HCT116 (cell line): ENCODE measurements around the gene SPRR5. TPM values are rescaled to one million over a fixed set of nuclear protein-coding genes. Genes with fewer than 3 reads are reported as not detected.

Experiments
- ATAC-seq: fragments of 200-7000 bp; cut with Tn5 transposase; 2 replicates; pipeline ENCODE4 v1.9.1; 2020; ENCODE audit warnings: mild to moderate bottlenecking, moderate library complexity
- BruUV-seq: library from RNA; stranded (reverse); fragments of 400-500 nt; replicated peaks from 2 replicates; lab custom pipeline; 2021; lab: Mats Ljungman, UMichigan
- CTCF ChIA-PET: fragments of 300-600 bp; sonication (Branson Sonifier 250); formaldehyde crosslinking; loops from one replicate; lab custom pipeline; 2021; ENCODE audit warnings: antibody characterized with exemption; lab: Charles Lee
- POLR2A ChIA-PET: fragments of 300-600, 350-600 bp; sonication (Branson Sonifier 250); formaldehyde crosslinking; loops from one replicate; lab custom pipeline; 2021; ENCODE audit warnings: antibody characterized with exemption; lab: Charles Lee
- RAD21 ChIA-PET, 2 experiments: fragments of 300-600 bp; sonication (Branson Sonifier 250); formaldehyde crosslinking; loops; one replicate each; lab custom pipeline; 2023; ENCODE audit warnings: low total read pairs in 2 of 2; ENCODE audit not compliant: uncharacterized antibody in 2 of 2, unreplicated experiment in 2 of 2, low non-redundant PET in 1 of 2; lab: Charles Lee
- DNase-seq: peaks from one replicate; pipeline ENCODE4 v3.0.0-alpha.2; 2010; ENCODE audit warnings: low read depth, low spot score
- H2AFZ ChIP-seq: fragments of 200-600 bp; shearing (Covaris generic), sonication (generic); 2 replicates; pipeline ENCODE4 v1.6.1; 2017; ENCODE audit warnings: low read depth, mixed run types, mixed read lengths, antibody characterized with exemption, low read length; ENCODE audit not compliant: poor library complexity, severe bottlenecking
- H3K27ac ChIP-seq: 2 replicates; pipeline ENCODE4 v1.5.1; 2012; ENCODE audit warnings: low read depth, low read length
- H3K27me3 ChIP-seq: fragments of 200-600 bp; sonication (generic); 2 replicates; pipeline ENCODE4 v1.6.1; 2016; ENCODE audit warnings: mixed run types, low read length, mixed read lengths; ENCODE audit not compliant: insufficient read depth
- H3K36me3 ChIP-seq, 2 experiments: fragments of 200-500 bp in 1 of 2; fragments of 200-600 bp in 1 of 2; sonication (Bioruptor generic) in 1 of 2; sonication (generic) in 1 of 2; 2 replicates each; pipeline versions ENCODE4 v1.5.1 to v1.6.1; 2014 to 2016; ENCODE audit warnings: low read length in 2 of 2, inconsistent platforms in 1 of 2, mixed read lengths in 1 of 2, mixed run types in 1 of 2; ENCODE audit not compliant: insufficient read depth in 2 of 2, control insufficient read depth in 1 of 2
- H3K4me1 ChIP-seq, 2 experiments: fragments of 200-600 bp in 1 of 2; sonication (generic) in 1 of 2; 2 replicates each; pipeline versions ENCODE4 v1.5.1 to v1.6.1; 2012 to 2017; ENCODE audit warnings: low read length in 2 of 2, inconsistent platforms in 1 of 2, mild to moderate bottlenecking in 1 of 2, mixed read lengths in 1 of 2, mixed run types in 1 of 2, moderate library complexity in 1 of 2; ENCODE audit not compliant: insufficient read depth in 2 of 2, control insufficient read depth in 1 of 2
- H3K4me2 ChIP-seq: fragments of 200-600 bp; sonication (generic); 2 replicates; pipeline ENCODE4 v1.6.1; 2017; ENCODE audit warnings: mixed run types, low read length, mixed read lengths
- H3K4me3 ChIP-seq, 2 experiments: fragments of 200-600 bp in 1 of 2; sonication (generic) in 1 of 2; replicated peaks in 1 of 2; 2 replicates each; pipeline ENCODE4 v1.5.1; 2011 to 2016; ENCODE audit warnings: low read length in 2 of 2, control low read depth in 1 of 2, low read depth in 1 of 2, mild to moderate bottlenecking in 1 of 2, mixed read lengths in 1 of 2, mixed run types in 1 of 2
- H3K79me2 ChIP-seq: fragments of 200-600 bp; sonication (generic); 2 replicates; pipeline ENCODE4 v1.6.1; 2017; ENCODE audit warnings: mild to moderate bottlenecking, mixed run types, low read length, moderate library complexity, mixed read lengths; ENCODE audit not compliant: insufficient read depth
- H3K9ac ChIP-seq: fragments of 200-600 bp; sonication (generic); 2 replicates; pipeline ENCODE4 v1.6.1; 2016; ENCODE audit warnings: low read length, mixed read lengths
- H3K9me2 ChIP-seq: fragments of 200-600 bp; sonication (generic), shearing (Covaris generic); 2 replicates; pipeline ENCODE4 v1.6.1; 2017; ENCODE audit warnings: mixed run types, mild to moderate bottlenecking, moderate library complexity; ENCODE audit not compliant: insufficient read depth
- H3K9me3 ChIP-seq, 2 experiments: fragments of 200-500 bp in 1 of 2; fragments of 200-600 bp in 1 of 2; sonication (Bioruptor generic) in 1 of 2; sonication (generic) in 1 of 2; 2 replicates each; pipeline ENCODE4 v1.6.1; 2014 to 2017; ENCODE audit warnings: low read length in 2 of 2, mixed read lengths in 2 of 2, inconsistent platforms in 1 of 2, low read depth in 1 of 2, mild to moderate bottlenecking in 1 of 2, mixed run types in 1 of 2, moderate library complexity in 1 of 2; ENCODE audit not compliant: control insufficient read depth in 1 of 2, insufficient read depth in 1 of 2
- H4K20me1 ChIP-seq: fragments of 200-600 bp; sonication (generic), shearing (Covaris generic); 2 replicates; pipeline ENCODE4 v1.6.1; 2017; ENCODE audit warnings: mixed run types, mild to moderate bottlenecking, moderate library complexity; ENCODE audit not compliant: insufficient read depth
- CEBPB ChIP-seq: IDR thresholded peaks from 2 replicates; pipeline ENCODE4 v1.6.1; 2012; ENCODE audit warnings: low read depth
- EGR1 ChIP-seq: IDR thresholded peaks from 2 replicates; pipeline ENCODE4 v1.6.1; 2012; ENCODE audit warnings: low read depth
- ELF1 ChIP-seq: IDR thresholded peaks from 2 replicates; pipeline ENCODE4 v1.6.1; 2012; ENCODE audit warnings: low read depth, borderline replicate concordance
- EZH2 ChIP-seq: fragments of 200-600 bp; sonication (generic); IDR thresholded peaks from 2 replicates; pipeline ENCODE4 v1.6.1; 2017; ENCODE audit warnings: antibody characterized with exemption, mixed run types
- EZH2phosphoT487 ChIP-seq: fragments of 200-600 bp; IDR thresholded peaks from 2 replicates; pipeline ENCODE4 v1.6.1; 2018; ENCODE audit warnings: antibody characterized with exemption, borderline replicate concordance
- FOSL1 ChIP-seq: IDR thresholded peaks from 2 replicates; pipeline ENCODE4 v1.6.1; 2012; ENCODE audit warnings: low read depth
- JUND ChIP-seq: IDR thresholded peaks from 2 replicates; pipeline ENCODE4 v1.6.1; 2012
- POLR2A ChIP-seq: IDR thresholded peaks from 2 replicates; pipeline ENCODE4 v1.7.0; 2011; ENCODE audit warnings: borderline replicate concordance; ENCODE audit not compliant: insufficient read depth, insufficient read length; ENCODE audit errors: extremely low read depth
- POLR2AphosphoS5 ChIP-seq: IDR thresholded peaks from 2 replicates; pipeline ENCODE4 v1.6.1; 2011; ENCODE audit warnings: mild to moderate bottlenecking, low read depth, low read length, moderate library complexity
- RAD21 ChIP-seq: IDR thresholded peaks from 2 replicates; pipeline ENCODE4 v1.6.1; 2012; ENCODE audit warnings: low read depth, mild to moderate bottlenecking
- SP1 ChIP-seq: IDR thresholded peaks from 2 replicates; pipeline ENCODE4 v1.6.1; 2012; ENCODE audit warnings: low read depth
- YY1 ChIP-seq: IDR thresholded peaks from 2 replicates; pipeline ENCODE4 v1.6.1; 2011; ENCODE audit warnings: low read length, low read depth, moderate library complexity, mild to moderate bottlenecking; ENCODE audit not compliant: insufficient replicate concordance; ENCODE audit errors: extremely low read depth
- ZFX ChIP-seq: fragments of 450-650 bp; IDR thresholded peaks from 2 replicates; pipeline ENCODE4 v1.6.1; 2017
- ZNF274 ChIP-seq: fragments of 200-500 bp; sonication (Bioruptor generic); IDR thresholded peaks from 2 replicates; pipeline ENCODE4 v1.6.1; 2014; ENCODE audit warnings: mild to moderate bottlenecking, low read depth, low read length, inconsistent platforms
- intact Hi-C: fragments of 100-400 bp; cut with micrococcal nuclease; formaldehyde crosslinking; loops from 2 replicates; pipeline ENCODE4 v1.10.0; 2022
- total RNA-seq: library from RNA; stranded (reverse); gene quantifications from one replicate; pipeline ENCODE4 v1.2.1, GENCODE V29; 2021; ENCODE audit not compliant: unreplicated experiment
- TF ChIP-seq, protein P1 (sequence below): IDR thresholded peaks from 2 replicates; pipeline ENCODE4 v1.6.1; 2012
- TF ChIP-seq, protein P2 (sequence below): IDR thresholded peaks from 2 replicates; pipeline ENCODE4 v1.6.1; 2012
- TF ChIP-seq, protein P3 (sequence below): IDR thresholded peaks from 2 replicates; pipeline ENCODE4 v1.6.1; 2011; ENCODE audit warnings: mild to moderate bottlenecking, low read length, moderate library complexity; ENCODE audit not compliant: insufficient replicate concordance; ENCODE audit errors: extremely low read depth

Gene SPRR5
- total RNA-seq, 1 experiment from 2014 or later: not detected

DNA sequence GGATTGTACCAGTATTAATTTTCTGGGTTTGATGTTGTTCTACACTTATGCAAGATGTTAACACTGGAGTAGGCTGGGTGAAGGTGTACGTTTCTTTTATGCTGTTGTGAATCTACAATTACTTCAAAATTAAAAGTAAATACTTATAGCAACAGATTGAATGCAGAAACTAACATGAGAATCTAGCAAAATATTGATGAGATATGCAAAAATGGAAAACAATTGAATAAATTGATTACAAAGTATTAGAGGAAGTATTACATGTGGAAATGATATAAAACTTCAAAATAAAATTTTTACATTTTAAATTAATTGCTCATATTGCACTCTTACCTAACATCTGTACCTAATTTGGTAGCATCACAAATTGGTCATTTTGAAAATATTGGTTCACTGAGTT is 48.8 kb downstream of the SPRR5 start:
- ATAC-seq: no peak
- H3K9me2 ChIP-seq: no peaks in the 10 kb centered on the region
- H3K9ac ChIP-seq: no peak overlapping the region
- no peak overlapping the region for H2AFZ ChIP-seq
- POLR2A ChIA-PET: no interaction called here
- H4K20me1 ChIP-seq: no peaks in the 10 kb centered on the region
- H3K79me2 ChIP-seq: no peaks in the 10 kb centered on the region
- H3K4me2 ChIP-seq: no peak overlapping the region
- H3K9me3 ChIP-seq: no peaks in the 10 kb centered on the region
- H3K4me3 ChIP-seq: no peak overlapping the region
- H3K4me1 ChIP-seq: peaks cover 0 to 7% of the 10 kb centered on the region in 2 experiments; a peak in 1 of 4 replicates
- intact Hi-C loops: no loop called here
- TF ChIP-seq RAD21: no peak
- no peak for TF ChIP-seq ZFX
- no peak for TF ChIP-seq YY1
- TF ChIP-seq, protein P1, sequence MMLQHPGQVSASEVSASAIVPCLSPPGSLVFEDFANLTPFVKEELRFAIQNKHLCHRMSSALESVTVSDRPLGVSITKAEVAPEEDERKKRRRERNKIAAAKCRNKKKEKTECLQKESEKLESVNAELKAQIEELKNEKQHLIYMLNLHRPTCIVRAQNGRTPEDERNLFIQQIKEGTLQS: no peak
- no peak for TF ChIP-seq FOSL1
- TF ChIP-seq ELF1: no peak
- no peak for TF ChIP-seq EZH2phosphoT487
- no peak for TF ChIP-seq EGR1
- no peak for TF ChIP-seq SP1
- TF ChIP-seq, protein P2, sequence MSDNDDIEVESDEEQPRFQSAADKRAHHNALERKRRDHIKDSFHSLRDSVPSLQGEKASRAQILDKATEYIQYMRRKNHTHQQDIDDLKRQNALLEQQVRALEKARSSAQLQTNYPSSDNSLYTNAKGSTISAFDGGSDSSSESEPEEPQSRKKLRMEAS: no peak
- no peak for TF ChIP-seq CEBPB
- no peak for TF ChIP-seq EZH2
- TF ChIP-seq, protein P3, sequence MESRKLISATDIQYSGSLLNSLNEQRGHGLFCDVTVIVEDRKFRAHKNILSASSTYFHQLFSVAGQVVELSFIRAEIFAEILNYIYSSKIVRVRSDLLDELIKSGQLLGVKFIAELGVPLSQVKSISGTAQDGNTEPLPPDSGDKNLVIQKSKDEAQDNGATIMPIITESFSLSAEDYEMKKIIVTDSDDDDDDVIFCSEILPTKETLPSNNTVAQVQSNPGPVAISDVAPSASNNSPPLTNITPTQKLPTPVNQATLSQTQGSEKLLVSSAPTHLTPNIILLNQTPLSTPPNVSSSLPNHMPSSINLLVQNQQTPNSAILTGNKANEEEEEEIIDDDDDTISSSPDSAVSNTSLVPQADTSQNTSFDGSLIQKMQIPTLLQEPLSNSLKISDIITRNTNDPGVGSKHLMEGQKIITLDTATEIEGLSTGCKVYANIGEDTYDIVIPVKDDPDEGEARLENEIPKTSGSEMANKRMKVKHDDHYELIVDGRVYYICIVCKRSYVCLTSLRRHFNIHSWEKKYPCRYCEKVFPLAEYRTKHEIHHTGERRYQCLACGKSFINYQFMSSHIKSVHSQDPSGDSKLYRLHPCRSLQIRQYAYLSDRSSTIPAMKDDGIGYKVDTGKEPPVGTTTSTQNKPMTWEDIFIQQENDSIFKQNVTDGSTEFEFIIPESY: no peak
- TF ChIP-seq POLR2AphosphoS5: no peak
- TF ChIP-seq JUND: no peak
- TF ChIP-seq POLR2A: no peak
- no peak for TF ChIP-seq ZNF274
- TF ChIP-seq, all 23 proteins: peak for 0
- H3K27me3 ChIP-seq: peaks cover 28% of the 10 kb centered on the region; the same call in 1 of the 2 replicates
- no TSS peak for BruUV-seq
- no peaks in the 10 kb centered on the region for H3K36me3 ChIP-seq
- DNase-seq: no peak
- RAD21 ChIA-PET: no interaction called here
- no peak overlapping the region for H3K27ac ChIP-seq
- CTCF ChIA-PET: no interaction called here
